ENCODE results near the gene TRIM65.

TRIM65 gene

GRCh38 chr17:75917141-75917916, 20.6 kb upstream of the TRIM65 start:
- DNase-seq, result no peak

DNA sequence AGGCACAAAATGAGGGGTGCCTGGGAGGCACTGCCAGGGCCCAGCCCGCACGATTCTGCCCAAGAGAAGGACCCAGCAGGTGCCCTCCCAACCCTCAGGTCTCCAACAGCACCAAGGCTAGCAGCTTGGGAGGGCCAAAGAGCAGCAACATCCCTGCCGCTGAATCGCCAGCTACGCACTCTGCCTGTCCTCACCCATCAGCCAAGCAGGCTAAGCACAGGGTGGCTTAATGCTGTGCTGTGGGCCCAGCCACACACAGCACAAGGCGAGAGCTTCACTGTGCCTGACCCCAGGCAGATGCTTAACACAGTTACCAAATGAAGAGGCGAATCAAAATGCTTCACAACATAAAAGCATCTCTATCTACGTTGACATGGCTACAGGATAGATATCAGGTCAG, 18.5 kb upstream of the TRIM65 start:
- no peak for DNase-seq

- DNase-seq, result no peak
Measured at GRCh38 chr17:75914643-75915267, 18.0 kb upstream of the TRIM65 start.

DNA sequence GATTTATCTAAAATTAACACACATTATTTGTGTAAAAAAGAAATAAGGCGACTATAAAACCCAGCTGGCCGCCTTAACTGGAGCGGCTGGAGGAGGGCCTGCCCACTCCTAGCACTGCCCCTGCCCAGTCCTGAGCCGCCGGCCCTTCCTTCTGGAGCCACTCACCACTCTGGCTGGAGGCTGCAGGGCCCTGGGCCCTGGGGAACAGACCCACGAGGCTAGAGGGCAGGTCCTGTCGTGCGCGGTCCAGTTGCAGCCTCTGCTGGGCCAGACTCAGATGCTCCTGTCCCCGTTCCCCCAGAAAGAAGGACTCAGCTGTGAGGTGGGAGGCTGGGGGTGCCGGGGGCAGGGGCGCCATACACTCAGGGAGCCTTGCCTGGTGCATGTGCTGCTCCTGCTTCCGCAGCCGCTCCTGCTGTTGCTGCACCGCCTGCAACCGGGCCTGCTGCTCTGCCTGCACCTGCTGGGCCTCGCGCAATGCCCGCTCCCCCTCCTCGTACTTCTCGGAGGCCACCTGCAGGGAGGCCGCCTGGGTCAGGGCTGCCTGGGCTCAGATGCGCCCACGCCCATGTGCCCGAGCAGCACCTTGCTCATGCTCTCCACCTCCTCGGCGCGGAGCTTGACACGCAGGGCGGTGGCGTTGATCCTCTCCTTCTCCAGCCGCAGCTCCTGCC, 16.9 kb upstream of the TRIM65 start:
- no peak for DNase-seq

GRCh38 chr17:75910699-75911098, 13.9 kb upstream of the TRIM65 start:
- no peak for DNase-seq

DNA sequence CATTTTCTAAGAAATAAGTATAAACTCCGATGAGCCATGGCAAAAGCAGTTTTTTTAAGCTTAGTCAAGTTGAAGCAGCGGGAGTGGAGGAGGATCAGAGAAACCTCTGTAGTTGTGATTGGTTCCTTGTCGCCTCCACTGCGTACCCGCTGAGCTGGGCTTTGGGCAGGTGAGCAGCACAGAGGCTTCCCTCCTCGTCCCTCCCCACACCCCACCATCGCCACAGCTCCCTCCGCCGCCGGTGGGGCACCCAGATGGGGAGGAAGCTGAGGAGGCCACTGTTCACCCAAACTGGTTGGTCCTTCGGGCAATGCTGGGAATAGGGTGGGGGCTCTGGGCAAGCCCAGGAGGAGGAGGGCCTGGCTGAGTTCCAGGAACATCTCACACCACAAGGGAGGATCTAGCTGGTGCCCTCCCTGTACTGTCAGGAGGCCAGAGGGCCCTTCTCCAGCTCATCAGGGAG, 13.1 kb upstream of the TRIM65 start:
- DNase-seq, result no peak

DNA sequence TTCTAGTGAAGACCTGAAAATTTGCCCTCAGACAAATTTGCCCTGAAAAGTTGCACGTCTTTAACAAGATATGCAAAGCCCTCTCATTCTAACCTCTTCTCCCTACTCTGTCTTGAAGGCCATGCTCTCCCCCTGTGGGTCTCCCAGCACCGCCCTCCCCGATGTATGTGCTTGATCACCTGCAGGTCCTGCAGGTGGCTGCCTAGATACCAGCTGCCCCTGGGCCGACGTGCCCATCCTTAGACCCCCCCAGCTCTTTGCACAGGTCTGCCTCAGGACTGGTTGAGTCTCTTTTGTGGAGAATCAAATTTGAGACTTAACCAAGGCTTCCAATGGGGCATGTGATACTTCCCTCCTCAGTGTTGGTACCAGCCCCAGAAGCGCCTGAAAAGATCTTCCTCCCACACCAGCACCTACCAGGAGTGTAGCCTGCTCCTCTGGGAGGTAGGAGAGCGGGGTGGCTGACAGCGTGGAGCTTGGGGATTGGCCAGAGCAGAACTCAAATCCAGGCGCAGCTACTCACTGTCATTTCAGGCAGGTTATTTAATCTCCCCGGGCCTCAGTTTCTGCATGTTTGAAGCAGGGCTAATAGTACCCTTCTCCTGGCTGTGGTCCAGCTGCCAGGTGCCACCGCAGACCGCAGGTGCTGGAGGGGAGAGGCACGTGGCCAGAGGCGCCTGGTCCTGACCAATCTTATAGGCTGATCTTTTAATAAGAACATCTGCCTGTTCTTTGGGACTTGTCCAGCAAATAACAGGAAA, 12.5 kb upstream of the TRIM65 start:
- no peak for DNase-seq

- no peak for DNase-seq
Measured at GRCh38 chr17:75908201-75908600, 11.4 kb upstream of the TRIM65 start.

DNA sequence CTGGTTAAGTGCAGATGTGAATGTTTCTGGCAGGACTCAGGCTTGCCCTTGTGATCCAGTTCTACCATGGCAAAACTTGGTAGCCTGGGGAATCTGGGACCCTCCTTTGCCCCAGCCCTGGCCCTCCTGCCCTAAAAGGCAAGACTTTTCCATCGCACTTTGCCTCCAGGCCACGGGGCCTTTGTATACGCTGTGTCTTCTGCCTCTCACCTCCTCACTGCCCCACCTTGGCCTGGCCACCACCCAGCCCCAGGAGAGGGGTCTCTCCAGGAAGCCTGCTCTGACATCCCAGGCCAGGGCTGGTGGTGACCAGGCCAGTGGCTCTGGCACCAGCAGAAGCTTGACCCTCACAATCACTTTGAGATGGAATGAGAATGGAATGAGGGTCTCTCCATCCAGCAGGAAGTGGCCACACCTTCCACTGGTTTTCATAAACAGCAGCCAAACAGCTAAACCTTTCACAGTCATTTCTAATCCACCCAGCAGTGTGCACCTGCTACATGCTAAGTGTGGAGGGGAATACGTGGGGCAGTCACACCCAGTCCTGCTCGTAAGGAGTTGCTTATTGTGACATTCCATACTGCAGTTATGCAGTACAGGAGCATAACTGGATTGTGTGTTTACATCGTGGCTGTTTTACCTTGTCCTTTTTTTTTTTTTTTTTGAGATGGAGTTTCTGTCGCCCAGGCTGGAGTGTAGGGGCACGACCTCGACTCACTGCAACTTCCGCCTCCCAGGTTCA, 9.6 kb upstream of the TRIM65 start:
- no peak for DNase-seq

GRCh38 chr17:75904749-75905521, 8.2 kb upstream of the TRIM65 start, which contains the start of gene MRPL38:
TSS of gene MRPL38 (minus strand) at chr17:75904884. CDS start at chr17:75904875, 9 bp downstream.
- peak; percentile 76 to 85 for DNase-seq

GRCh38 chr17:75902406-75902805, 5.7 kb upstream of the TRIM65 start:
- no peak for DNase-seq

GRCh38 chr17:75901727-75902126, 5.0 kb upstream of the TRIM65 start:
- DNase-seq, result no peak

GRCh38 chr17:75900691-75901533, 4.2 kb upstream of the TRIM65 start:
- no peak for DNase-seq

DNA sequence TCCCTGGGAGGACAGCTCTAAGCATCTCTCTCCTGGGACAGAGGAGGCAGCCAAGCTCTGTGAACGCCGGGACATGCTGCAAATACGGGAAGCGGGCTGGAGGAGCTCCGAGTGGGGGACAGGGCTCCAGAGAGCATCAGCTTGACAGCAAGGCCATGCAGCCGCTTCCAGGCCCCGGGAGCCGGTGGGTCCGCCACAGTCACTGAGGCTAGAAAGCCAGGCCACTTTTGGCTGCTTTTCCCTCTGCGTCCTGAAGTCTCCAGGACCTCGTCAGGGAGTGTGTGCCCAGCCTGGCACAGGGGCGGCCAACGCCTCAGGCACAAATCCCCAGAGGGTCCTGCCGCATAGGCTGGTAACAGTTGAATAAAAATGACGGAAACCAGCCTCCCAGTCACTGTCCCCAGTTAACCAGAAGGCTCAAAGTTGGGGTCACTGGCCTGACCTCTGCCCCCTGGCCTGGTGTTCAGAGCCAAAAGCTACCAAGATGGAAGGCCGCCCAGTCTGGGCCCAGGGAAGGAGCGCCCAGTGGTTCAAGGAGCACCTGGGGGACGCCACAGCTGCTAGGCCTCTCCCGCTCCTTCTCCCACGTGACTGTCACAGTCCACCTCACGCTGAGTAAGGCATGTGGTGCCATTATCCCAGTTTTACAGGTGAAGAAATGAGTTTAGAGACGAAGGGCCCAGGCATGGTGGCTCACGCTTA, 3.2 kb upstream of the TRIM65 start:
- DNase-seq, result no peak

DNA sequence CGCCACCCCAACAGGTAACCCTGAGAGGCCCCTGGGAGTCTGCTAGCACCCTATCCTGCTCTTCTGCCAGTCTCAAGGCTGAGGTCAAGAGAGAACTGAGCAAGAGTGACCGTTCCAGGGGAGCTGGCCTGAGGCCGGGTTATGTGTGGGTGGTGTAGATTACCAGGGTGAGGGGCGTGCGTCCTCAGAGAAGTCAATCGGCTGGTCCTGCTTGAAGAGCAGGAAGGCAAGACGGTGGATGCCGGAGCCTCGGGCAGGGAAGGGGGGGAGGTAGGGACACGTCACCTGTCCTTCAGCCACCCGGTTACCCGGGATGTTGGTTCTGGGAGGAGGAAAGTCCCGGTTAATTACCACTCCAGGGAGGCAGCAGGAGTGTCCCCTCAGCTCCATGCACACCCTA, 2.6 kb upstream of the TRIM65 start:
- no peak for DNase-seq

DNA sequence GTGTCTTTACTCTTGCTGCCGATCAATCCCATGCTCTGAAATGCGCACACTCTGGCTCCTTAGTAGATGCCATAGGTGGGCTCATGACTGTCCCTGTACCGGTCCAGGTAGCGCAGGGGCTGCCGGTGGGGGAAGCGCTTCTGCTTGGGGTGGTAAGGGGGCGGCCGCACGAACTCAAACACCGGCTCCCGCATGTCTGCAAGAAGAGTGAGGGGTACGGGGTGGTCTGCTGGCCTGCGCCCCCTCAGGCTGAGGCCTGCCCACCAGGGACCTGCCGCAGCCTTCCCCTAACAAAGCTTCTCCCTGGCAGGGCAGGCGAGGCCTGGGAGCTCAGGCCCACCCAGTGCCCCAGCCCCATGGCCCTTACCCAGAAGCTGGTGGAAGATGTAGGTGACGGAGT, 2.0 kb upstream of the TRIM65 start:
- DNase-seq, result no peak

GRCh38 chr17:75898065-75898464, 1.3 kb upstream of the TRIM65 start:
- DNase-seq, result no peak

DNA sequence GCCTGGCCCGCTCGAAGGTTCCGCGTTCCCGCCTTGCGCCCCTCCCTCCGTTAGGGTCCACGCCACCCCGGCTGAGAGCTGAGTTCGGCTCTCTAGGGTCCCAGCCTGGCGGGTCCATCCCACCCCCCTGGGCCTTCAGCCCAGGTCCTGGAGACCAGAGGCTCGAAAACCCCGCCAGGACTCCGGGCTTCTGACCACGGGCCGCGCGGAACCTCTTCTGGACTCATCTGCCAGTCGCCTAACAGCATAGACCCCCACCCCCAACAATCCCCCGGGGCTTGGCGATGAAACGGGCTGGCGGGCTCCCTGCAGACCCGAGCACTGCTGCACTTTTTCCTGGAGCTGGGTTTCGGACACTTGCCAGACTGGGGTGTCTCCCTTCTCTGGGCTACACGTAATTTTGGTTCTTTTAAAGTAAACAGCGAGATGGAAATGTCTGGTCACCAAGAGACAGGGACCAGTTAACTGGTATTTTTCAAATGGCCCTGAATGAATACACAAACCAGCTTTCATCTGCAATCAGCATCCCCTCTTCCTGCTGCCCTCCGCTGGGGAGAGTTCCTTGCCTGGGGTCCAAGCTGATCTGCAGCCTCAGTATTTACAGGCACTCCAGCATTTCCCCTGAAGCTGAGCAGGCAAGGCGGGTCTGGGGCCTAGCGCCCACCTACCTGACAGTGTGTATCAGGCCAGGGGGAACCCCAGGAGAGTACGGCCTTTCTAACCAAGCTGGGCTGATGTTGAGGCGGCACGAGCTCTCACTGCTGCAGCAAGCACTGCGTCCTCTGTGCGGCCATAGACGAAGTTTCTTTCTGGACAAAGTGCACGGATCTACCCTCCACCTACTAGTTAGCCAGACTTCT, 639 bp upstream of the TRIM65 start:
- DNase-seq, result no peak
